ENCODE results near the gene CENPL.

DNA sequence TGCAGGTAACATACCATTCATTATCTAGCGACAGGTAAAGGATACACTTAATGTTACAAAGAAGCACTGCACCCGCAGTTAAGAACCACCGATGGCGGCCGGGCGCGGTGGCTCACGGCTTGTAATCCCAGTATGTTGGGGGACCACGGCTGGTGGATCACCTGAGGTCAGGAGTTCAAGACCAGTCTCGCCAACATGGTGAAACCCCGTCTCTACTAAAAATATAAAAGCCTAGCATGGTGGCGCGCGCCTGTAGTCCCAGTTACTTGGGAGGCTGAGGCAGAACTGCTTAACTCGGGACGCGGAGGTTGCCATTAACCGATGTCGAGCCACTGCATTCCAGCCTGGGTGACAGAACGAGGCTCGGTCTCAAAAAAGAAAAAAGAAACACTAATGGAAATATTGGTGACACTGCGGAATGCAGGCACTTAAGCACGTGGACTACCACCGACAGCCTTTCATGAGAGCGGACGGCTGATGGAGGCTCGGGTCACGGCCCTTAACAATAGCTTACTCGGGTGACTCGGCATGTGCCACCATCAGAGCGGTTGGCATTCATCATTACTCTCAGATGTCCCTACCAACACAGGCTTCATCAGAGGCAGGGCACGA is 42.6 kb upstream of the CENPL start:
- TF ChIP-seq, protein P1, sequence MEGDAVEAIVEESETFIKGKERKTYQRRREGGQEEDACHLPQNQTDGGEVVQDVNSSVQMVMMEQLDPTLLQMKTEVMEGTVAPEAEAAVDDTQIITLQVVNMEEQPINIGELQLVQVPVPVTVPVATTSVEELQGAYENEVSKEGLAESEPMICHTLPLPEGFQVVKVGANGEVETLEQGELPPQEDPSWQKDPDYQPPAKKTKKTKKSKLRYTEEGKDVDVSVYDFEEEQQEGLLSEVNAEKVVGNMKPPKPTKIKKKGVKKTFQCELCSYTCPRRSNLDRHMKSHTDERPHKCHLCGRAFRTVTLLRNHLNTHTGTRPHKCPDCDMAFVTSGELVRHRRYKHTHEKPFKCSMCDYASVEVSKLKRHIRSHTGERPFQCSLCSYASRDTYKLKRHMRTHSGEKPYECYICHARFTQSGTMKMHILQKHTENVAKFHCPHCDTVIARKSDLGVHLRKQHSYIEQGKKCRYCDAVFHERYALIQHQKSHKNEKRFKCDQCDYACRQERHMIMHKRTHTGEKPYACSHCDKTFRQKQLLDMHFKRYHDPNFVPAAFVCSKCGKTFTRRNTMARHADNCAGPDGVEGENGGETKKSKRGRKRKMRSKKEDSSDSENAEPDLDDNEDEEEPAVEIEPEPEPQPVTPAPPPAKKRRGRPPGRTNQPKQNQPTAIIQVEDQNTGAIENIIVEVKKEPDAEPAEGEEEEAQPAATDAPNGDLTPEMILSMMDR (IDR thresholded peaks at IDR 0.05): no peak
- TF ChIP-seq POLR2A (IDR thresholded peaks at IDR 0.05): no peak
